ENCODE measurements around the gene COBL.
"Not testable (repeated sequence)": the region's sequence is repeated elsewhere in the genome, so short reads cannot be mapped to it uniquely, and the experiment has no call there.

Gene COBL

GRCh38 chr7:50990214-50990613 is 326.4 kb downstream of the COBL start:
- DNase-seq: not testable (repeated sequence)

GRCh38 chr7:50988988-50989387 is 327.6 kb downstream of the COBL start:
- DNase-seq: no peak

- DNase-seq: no peak
Measured at GRCh38 chr7:50988465-50988864, 328.1 kb downstream of the COBL start.

GRCh38 chr7:50985096-50985495 is 331.5 kb downstream of the COBL start:
- DNase-seq: no peak

- DNase-seq: no peak
Measured at GRCh38 chr7:50983850-50984249, 332.8 kb downstream of the COBL start.

- DNase-seq: no peak
Measured at GRCh38 chr7:50982626-50983025, 334.0 kb downstream of the COBL start.

- DNase-seq: no peak
Measured at GRCh38 chr7:50981743-50982142, 334.9 kb downstream of the COBL start.

- DNase-seq: no peak
Measured at GRCh38 chr7:50980411-50980810, 336.2 kb downstream of the COBL start.

GRCh38 chr7:50978633-50979215 is 337.9 kb downstream of the COBL start:
- DNase-seq: no peak

GRCh38 chr7:50977421-50977820 is 339.2 kb downstream of the COBL start:
- DNase-seq: no peak

GRCh38 chr7:50976064-50976463 is 340.5 kb downstream of the COBL start:
- DNase-seq: no peak

GRCh38 chr7:50974240-50974639 is 342.4 kb downstream of the COBL start:
- no peak for DNase-seq

GRCh38 chr7:50973814-50974213 is 342.8 kb downstream of the COBL start:
- no peak for DNase-seq

GRCh38 chr7:50970092-50970491 is 346.5 kb downstream of the COBL start:
- DNase-seq: no peak
